HL-60/S4 treated with phorbol 12-myristate 13-acetate at 8.2 ng/mL for 4 days and 3 days (cell line): ENCODE data around the gene ZNF385D.

Experiments used
- in situ Hi-C: fragments of 300-500 bp; cut with MboI; formaldehyde crosslinking; loops from 2 replicates; pipeline ENCODE4 v1.15.0; 2022; ENCODE audit warnings: low sequenced_read_pairs

Gene ZNF385D

GRCh38 chr3:21618695-21619094 lies 132.3 kb downstream of the ZNF385D start:
- in situ Hi-C loops, result no loop called here

- in situ Hi-C loops, result no loop called here
Observed at GRCh38 chr3:21613372-21614070, 137.5 kb downstream of the ZNF385D start.

- in situ Hi-C loops, result no loop called here
Observed at GRCh38 chr3:21601178-21601577, 149.8 kb downstream of the ZNF385D start.

- in situ Hi-C loops, result no loop called here
Observed at GRCh38 chr3:21599890-21600289, 151.1 kb downstream of the ZNF385D start.

GRCh38 chr3:21592828-21593227 lies 158.2 kb downstream of the ZNF385D start:
- in situ Hi-C loops, result no loop called here

- in situ Hi-C loops, result no loop called here
Observed at GRCh38 chr3:21587894-21588293, 163.1 kb downstream of the ZNF385D start.

GRCh38 chr3:21585216-21585740 lies 165.7 kb downstream of the ZNF385D start:
- in situ Hi-C loops, result no loop called here

GRCh38 chr3:21573291-21573690 lies 177.7 kb downstream of the ZNF385D start:
- in situ Hi-C loops, result no loop called here

- in situ Hi-C loops, result no loop called here
Observed at GRCh38 chr3:21564531-21564930, 186.5 kb downstream of the ZNF385D start.

- in situ Hi-C loops, result no loop called here
Observed at GRCh38 chr3:21562243-21562642, 188.8 kb downstream of the ZNF385D start.

GRCh38 chr3:21561472-21561871 lies 189.5 kb downstream of the ZNF385D start:
- in situ Hi-C loops, result no loop called here

GRCh38 chr3:21551019-21551418 lies 200.0 kb downstream of the ZNF385D start:
- in situ Hi-C loops, result no loop called here

GRCh38 chr3:21544076-21544462 lies 206.9 kb downstream of the ZNF385D start:
- in situ Hi-C loops, result no loop called here

- in situ Hi-C loops, result no loop called here
Observed at GRCh38 chr3:21543380-21544075, 207.5 kb downstream of the ZNF385D start.

GRCh38 chr3:21542656-21543379 lies 208.2 kb downstream of the ZNF385D start:
- in situ Hi-C loops, result no loop called here

GRCh38 chr3:21540265-21540664 lies 210.7 kb downstream of the ZNF385D start:
- in situ Hi-C loops, result no loop called here

GRCh38 chr3:21534462-21534861 lies 216.5 kb downstream of the ZNF385D start:
- in situ Hi-C loops, result no loop called here

GRCh38 chr3:21533002-21533401 lies 218.0 kb downstream of the ZNF385D start:
- in situ Hi-C loops, result no loop called here

GRCh38 chr3:21531909-21532308 lies 219.1 kb downstream of the ZNF385D start:
- in situ Hi-C loops, result no loop called here

GRCh38 chr3:21528291-21528995 lies 222.6 kb downstream of the ZNF385D start:
- in situ Hi-C loops, result no loop called here

- in situ Hi-C loops, result no loop called here
Observed at GRCh38 chr3:21526461-21526860, 224.5 kb downstream of the ZNF385D start.
